Calu3 (cell line): ENCODE measurements around the gene BCL2L13. TPM values are rescaled to one million over a fixed set of nuclear protein-coding genes. Genes with fewer than 3 reads are reported as not detected.

ENCODE experiments used
- BruUV-seq: library from RNA; stranded (reverse); fragments of 400-500 nt; replicated peaks from 2 replicates; lab custom pipeline; 2021; lab: Mats Ljungman, UMichigan
- CTCF ChIA-PET: fragments of 300-600 bp; sonication (Branson Sonifier 250); formaldehyde crosslinking; loops from one replicate; lab custom pipeline; 2022; ENCODE audit warnings: antibody characterized with exemption; lab: Charles Lee
- DNase-seq: peaks from one replicate; pipeline ENCODE4 v3.0.0; 2022
- H3K27ac Mint-ChIP-seq: one replicate; pipeline ENCODE4 v1.8.0; 2022; ENCODE audit warnings: mixed read lengths; ENCODE audit not compliant: unreplicated experiment
- H3K27me3 Mint-ChIP-seq: one replicate; pipeline ENCODE4 v1.8.0; 2022; ENCODE audit warnings: mixed read lengths; ENCODE audit not compliant: unreplicated experiment
- H3K36me3 Mint-ChIP-seq: one replicate; pipeline ENCODE4 v1.8.0; 2022; ENCODE audit warnings: mild to moderate bottlenecking, moderate library complexity, mixed read lengths; ENCODE audit not compliant: insufficient read depth, unreplicated experiment
- H3K4me1 Mint-ChIP-seq: one replicate; pipeline ENCODE4 v1.8.0; 2022; ENCODE audit warnings: mild to moderate bottlenecking, low read depth, mixed read lengths; ENCODE audit not compliant: unreplicated experiment
- H3K4me3 Mint-ChIP-seq: one replicate; pipeline ENCODE4 v1.8.0; 2022; ENCODE audit warnings: mild to moderate bottlenecking, low read depth, moderate library complexity, mixed read lengths; ENCODE audit not compliant: unreplicated experiment
- H3K9me3 Mint-ChIP-seq: one replicate; pipeline ENCODE4 v1.8.0; 2022; ENCODE audit warnings: low read depth, mixed read lengths; ENCODE audit not compliant: unreplicated experiment
- CTCF ChIP-seq: fragments of 200-600 bp; IDR thresholded peaks from one replicate; pipeline ENCODE4 v1.8.0; 2022; ENCODE audit warnings: antibody characterized with exemption; ENCODE audit not compliant: unreplicated experiment
- intact Hi-C: fragments of 100-400 bp; cut with micrococcal nuclease; formaldehyde crosslinking; loops from one replicate; pipeline ENCODE4 v1.10.0; 2022; ENCODE audit not compliant: unreplicated experiment
- total RNA-seq: library from RNA; stranded (reverse); gene quantifications from 2 replicates; pipeline ENCODE4 v1.2.3, GENCODE V29; 2022

BCL2L13 gene
- total RNA-seq, 1 experiment from 2014 or later: 49.3 TPM

GRCh38 chr22:17712441-17712840, 73.9 kb downstream of the BCL2L13 start:
- Mint-ChIP-seq H3K9me3 (no peaks in the 10 kb centered on the region), H3K27me3 (no peaks in the 10 kb centered on the region), H3K4me1 (no peaks in the 10 kb centered on the region), H3K27ac (no peak overlapping the region), H3K36me3 (peaks cover 5% of the 10 kb centered on the region), H3K4me3 (no peak overlapping the region)
- CTCF ChIA-PET: no interaction called here
- BruUV-seq: no TSS peak
- no peak for TF ChIP-seq CTCF
- intact Hi-C loops: no loop called here
- DNase-seq: no peak

- no peak for DNase-seq
- Mint-ChIP-seq H3K27ac (no peak overlapping the region), H3K27me3 (no peaks in the 10 kb centered on the region), H3K36me3 (no peaks in the 10 kb centered on the region), H3K4me1 (no peaks in the 10 kb centered on the region), H3K4me3 (no peak overlapping the region), H3K9me3 (no peaks in the 10 kb centered on the region)
- intact Hi-C loops: no loop called here
- CTCF ChIA-PET: no interaction called here
- no peak for TF ChIP-seq CTCF
- BruUV-seq: no TSS peak
Observed at GRCh38 chr22:17716529-17716928, 78.0 kb downstream of the BCL2L13 start.

- no peak for TF ChIP-seq CTCF
- Mint-ChIP-seq H3K36me3 (no peaks in the 10 kb centered on the region), H3K9me3 (no peaks in the 10 kb centered on the region), H3K4me1 (no peaks in the 10 kb centered on the region), H3K27ac (no peak overlapping the region), H3K27me3 (no peaks in the 10 kb centered on the region), H3K4me3 (no peak overlapping the region)
- intact Hi-C loops: no loop called here
- CTCF ChIA-PET: interaction anchor here (0.6 kb wide), 1 partner anchor 74 kb away, joined by 3 read pairs; no protein-coding TSS in a partner anchor
- BruUV-seq: no TSS peak
- no peak for DNase-seq
Observed at GRCh38 chr22:17717708-17718107, 79.2 kb downstream of the BCL2L13 start.

GRCh38 chr22:17719911-17720310, 81.4 kb downstream of the BCL2L13 start:
- CTCF ChIA-PET: no interaction called here
- no peak for DNase-seq
- Mint-ChIP-seq H3K4me1 (no peaks in the 10 kb centered on the region), H3K36me3 (no peaks in the 10 kb centered on the region), H3K27me3 (no peaks in the 10 kb centered on the region), H3K27ac (no peak overlapping the region), H3K9me3 (no peaks in the 10 kb centered on the region), H3K4me3 (no peak overlapping the region)
- intact Hi-C loops: no loop called here
- no peak for TF ChIP-seq CTCF
- no TSS peak for BruUV-seq
